ENCODE data around the gene SNX3.
A peak's percentile ranks its signal among the peaks of the same experiment; 100 is the strongest.

The SNX3 gene

DNA sequence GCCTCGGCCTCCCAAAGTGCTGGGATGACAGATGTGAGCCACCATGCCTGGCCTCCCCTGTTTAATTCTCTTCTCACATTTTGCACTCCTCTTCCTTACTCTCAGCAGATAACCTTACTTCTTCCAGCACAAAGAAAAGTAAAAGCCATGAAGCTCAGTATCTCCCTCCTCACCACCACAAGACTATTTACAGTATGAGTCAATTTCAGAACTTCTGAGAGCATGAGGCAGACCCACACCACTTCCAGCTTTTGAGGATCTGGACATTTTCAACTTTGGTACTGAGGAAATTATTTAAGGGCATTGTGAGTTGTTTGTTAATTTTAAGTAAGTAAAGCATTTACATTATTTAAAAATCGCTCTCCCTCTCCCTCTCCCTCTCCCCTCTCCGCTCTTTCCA, 8.0 kb upstream of the SNX3 start:
- ChIA-PET POLR2A (ENCODE audit: low non-redundant PET) (no interaction called here), CTCF (no interaction called here)
- no peak for DNase-seq (ENCODE audit: low spot score)
- TF ChIP-seq, protein P1, sequence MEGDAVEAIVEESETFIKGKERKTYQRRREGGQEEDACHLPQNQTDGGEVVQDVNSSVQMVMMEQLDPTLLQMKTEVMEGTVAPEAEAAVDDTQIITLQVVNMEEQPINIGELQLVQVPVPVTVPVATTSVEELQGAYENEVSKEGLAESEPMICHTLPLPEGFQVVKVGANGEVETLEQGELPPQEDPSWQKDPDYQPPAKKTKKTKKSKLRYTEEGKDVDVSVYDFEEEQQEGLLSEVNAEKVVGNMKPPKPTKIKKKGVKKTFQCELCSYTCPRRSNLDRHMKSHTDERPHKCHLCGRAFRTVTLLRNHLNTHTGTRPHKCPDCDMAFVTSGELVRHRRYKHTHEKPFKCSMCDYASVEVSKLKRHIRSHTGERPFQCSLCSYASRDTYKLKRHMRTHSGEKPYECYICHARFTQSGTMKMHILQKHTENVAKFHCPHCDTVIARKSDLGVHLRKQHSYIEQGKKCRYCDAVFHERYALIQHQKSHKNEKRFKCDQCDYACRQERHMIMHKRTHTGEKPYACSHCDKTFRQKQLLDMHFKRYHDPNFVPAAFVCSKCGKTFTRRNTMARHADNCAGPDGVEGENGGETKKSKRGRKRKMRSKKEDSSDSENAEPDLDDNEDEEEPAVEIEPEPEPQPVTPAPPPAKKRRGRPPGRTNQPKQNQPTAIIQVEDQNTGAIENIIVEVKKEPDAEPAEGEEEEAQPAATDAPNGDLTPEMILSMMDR (conservative IDR thresholded peaks at IDR 0.05; ENCODE audit: low read depth), result no peak
- no peak overlapping the region for H3K27ac ChIP-seq

DNA sequence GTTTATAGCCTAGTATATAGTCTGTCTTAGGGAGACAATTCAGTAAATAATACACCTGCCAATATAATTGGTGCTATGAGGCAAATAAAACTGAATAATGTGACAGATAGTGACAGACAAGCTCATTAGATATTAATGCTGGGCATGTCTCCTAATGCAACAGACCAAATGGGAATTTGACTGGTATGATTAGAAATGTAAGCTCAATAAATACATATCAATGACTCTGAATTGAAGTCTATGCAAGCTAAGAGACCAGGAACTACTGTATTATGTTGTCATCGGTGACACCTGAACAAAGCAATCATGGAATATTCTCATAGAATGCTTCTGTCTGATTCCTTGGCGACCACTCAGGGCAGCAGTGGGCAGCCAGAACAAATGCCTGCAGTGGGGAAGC, 2.5 kb upstream of the SNX3 start:
- ChIA-PET POLR2A (ENCODE audit: low non-redundant PET) (no interaction called here), CTCF (no interaction called here)
- TF ChIP-seq, protein P1 (conservative IDR thresholded peaks at IDR 0.05; ENCODE audit: low read depth), result no peak
- DNase-seq (ENCODE audit: low spot score), result no peak
- H3K27ac ChIP-seq, result no peak overlapping the region

DNA sequence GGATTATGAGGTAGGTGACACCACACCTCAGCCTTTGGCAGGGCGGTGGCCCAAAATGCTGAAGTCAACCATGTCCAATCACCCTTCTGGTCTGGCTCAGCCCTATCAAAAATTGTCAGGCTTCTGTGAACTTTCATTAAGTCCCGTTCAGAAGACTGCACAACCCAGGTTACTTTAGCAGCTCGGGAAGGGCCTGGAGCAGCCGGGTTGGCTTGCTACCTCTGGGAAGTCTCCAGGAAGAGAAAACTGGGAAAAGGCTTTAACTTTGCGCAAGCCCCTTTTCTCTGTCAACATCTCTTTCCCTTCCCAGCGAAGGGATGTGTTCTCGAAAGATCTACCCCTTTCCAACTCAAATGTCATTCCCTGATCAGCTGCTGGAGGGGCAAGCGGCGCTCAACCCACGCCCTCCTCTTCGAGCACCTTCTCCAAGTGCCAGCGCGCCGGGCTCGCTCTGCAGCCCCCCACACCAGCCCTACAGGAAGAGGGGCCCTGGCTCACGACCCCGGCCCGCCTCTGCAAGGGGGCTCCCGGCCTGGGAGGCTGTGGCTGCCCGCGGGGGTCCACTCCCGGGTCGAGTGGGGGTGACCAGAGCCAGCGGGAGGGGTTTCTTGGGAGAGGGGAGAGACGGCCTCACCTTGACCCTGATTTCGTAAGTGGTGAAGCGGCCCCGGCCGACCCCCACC, 573 bp downstream of the SNX3 start:
- TF ChIP-seq, protein P1 (conservative IDR thresholded peaks at IDR 0.05; ENCODE audit: low read depth), result no peak
- peak; percentile 35 for DNase-seq (ENCODE audit: low spot score)
- peak overlapping the region; percentile 93 for H3K27ac ChIP-seq
- POLR2A ChIA-PET (ENCODE audit: low non-redundant PET), result no interaction called here
- CTCF ChIA-PET, result interaction anchor here (0.5 to 1.0 kb wide), 4 partner anchors 106 to 233 kb away, joined by 3 to 4 read pairs (median 4); no protein-coding TSS in a partner anchor

DNA sequence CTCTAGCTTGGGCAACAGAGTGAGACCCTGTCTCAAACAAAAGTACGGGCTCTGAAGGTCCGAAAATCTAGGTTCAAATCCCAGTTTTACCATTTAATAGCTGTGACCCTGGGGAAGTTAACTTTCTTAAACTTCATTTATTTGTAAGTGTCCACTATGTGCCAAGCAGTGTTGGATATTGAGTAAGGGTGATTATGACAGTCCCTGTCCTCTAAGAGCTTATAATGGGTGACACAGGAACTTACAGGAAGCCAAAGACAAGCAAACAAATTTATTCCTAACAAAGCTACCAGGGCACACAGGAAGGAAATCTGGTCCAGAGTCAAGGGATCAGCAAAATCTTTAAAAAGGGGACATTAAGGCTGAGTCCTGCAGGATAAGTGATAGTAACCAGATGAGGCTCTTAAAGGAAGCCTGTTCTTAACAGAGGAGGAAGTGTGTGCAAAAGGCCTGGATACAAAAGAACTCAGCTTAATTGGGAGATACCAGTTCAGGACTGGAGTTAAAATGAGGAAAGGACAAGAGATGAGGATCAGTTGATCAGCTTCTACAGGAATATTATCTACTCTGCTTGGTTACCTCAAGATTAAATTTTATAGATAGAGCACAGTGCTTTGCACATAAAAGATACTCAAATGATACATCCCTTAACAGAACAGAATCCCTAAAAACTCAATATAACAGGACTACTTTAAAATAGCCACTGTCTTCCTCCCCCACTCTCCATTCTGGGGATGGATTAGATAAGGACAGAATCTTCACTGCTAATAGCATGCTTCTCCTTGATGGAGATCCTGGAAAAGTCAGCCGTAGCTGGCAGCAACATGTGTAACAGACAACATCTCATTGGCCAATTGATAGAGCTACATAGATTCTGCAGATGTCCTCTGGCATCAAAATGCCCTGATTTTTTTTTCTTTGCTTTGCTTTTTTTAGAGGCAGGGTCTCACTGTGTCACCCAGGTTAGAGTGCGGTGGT, 6.1 kb downstream of the SNX3 start:
- no peak overlapping the region for H3K27ac ChIP-seq
- ChIA-PET POLR2A (ENCODE audit: low non-redundant PET) (no interaction called here), CTCF (interaction anchor here (1.1 kb wide), 1 partner anchor 237 kb away, joined by 4 read pairs; no protein-coding TSS in a partner anchor)
- DNase-seq (ENCODE audit: low spot score), result no peak
- TF ChIP-seq, protein P1 (conservative IDR thresholded peaks at IDR 0.05; ENCODE audit: low read depth), result no peak

DNA sequence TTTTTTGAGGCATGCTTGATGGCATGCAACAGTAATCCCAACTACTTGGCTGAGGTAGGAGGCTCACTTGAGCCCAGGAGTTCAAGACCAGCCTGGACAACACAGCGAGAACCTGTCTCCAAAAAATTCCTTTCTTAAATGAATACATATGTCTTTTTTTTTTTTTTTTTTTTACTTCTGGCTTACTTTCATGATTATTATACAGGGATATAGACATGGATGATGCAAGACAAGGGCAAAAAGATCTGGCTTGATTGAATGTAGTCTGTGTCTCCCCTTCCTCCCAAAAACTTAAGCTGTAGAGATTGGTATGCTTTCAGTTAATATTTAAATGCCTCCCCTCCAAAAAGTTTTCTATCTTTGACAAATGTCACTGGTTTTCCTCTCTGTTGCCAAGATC, 7.6 kb downstream of the SNX3 start:
- TF ChIP-seq, protein P1 (conservative IDR thresholded peaks at IDR 0.05; ENCODE audit: low read depth), result no peak
- ChIA-PET CTCF (interaction anchor here (0.6 to 1.1 kb wide), 2 partner anchors 112 to 239 kb away, joined by 4 read pairs; no protein-coding TSS in a partner anchor), POLR2A (ENCODE audit: low non-redundant PET) (interaction anchor here (0.6 kb wide), 1 partner anchor 15 kb away, joined by 4 read pairs; no protein-coding TSS in a partner anchor)
- no peak overlapping the region for H3K27ac ChIP-seq
- DNase-seq (ENCODE audit: low spot score), result no peak

DNA sequence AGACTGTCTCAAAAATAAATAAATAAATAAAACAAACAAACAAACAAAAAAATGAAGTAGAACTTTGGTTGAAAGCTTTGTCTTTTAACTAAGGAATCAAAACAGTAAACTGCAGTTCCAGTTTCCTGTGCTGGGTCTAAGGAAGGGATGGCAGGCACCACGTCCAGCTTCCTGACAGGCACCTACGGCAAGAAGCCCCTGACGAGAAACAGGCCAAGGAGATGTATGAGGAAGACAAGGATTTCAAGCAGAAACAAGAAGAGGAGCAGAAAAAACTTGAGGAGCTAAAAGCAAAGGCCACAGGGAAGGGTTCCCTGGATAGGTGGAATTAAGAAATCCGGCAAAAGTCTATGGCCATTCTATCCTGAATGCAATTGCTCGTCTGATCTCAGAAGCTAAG, 8.8 kb downstream of the SNX3 start:
- TF ChIP-seq, protein P1 (conservative IDR thresholded peaks at IDR 0.05; ENCODE audit: low read depth), result no peak
- DNase-seq (ENCODE audit: low spot score), result no peak
- ChIA-PET POLR2A (ENCODE audit: low non-redundant PET) (no interaction called here), CTCF (interaction anchor here (0.7 to 0.8 kb wide), 3 partner anchors 36 to 272 kb away, joined by 3 to 9 read pairs (median 4); no protein-coding TSS in a partner anchor)
- no peak overlapping the region for H3K27ac ChIP-seq
